KOPT-K1 (cell line): ENCODE measurements around the gene STOML1.

Source experiments
- H3K27ac ChIP-seq: fragments of 200-600 bp; sonication (generic); 2 replicates; pipeline ENCODE4 v1.5.1; 2016; ENCODE audit warnings: antibody characterized with exemption, mild to moderate bottlenecking, low read depth, low read length; ENCODE audit not compliant: poor library complexity, severe bottlenecking
- H3K36me3 ChIP-seq: fragments of 200-600 bp; sonication (generic); 2 replicates; pipeline ENCODE4 v1.5.1; 2017; ENCODE audit warnings: antibody characterized with exemption, mild to moderate bottlenecking, low read length, moderate library complexity; ENCODE audit not compliant: insufficient read depth
- H3K9me3 ChIP-seq: fragments of 200-600 bp; sonication (generic); 2 replicates; pipeline ENCODE4 v1.5.1; 2017; ENCODE audit warnings: antibody characterized with exemption, low read length, mild to moderate bottlenecking; ENCODE audit not compliant: insufficient read depth, poor library complexity, severe bottlenecking

The STOML1 gene

GRCh38 chr15:73930790-73931281 is 61.3 kb downstream of the STOML1 start:
- no peak overlapping the region for H3K27ac ChIP-seq
- H3K9me3 ChIP-seq: no peaks in the 10 kb centered on the region
- no peaks in the 10 kb centered on the region for H3K36me3 ChIP-seq

GRCh38 chr15:73930371-73930770 is 61.7 kb downstream of the STOML1 start:
- no peaks in the 10 kb centered on the region for H3K9me3 ChIP-seq
- H3K27ac ChIP-seq: no peak overlapping the region
- H3K36me3 ChIP-seq: no peaks in the 10 kb centered on the region

GRCh38 chr15:73928971-73929627 is 63.0 kb downstream of the STOML1 start:
- H3K27ac ChIP-seq: peak overlapping the region; percentile 52
- no peaks in the 10 kb centered on the region for H3K9me3 ChIP-seq

More at GRCh38 chr15:73928971-73929627, 63.0 kb downstream of the STOML1 start:
- H3K36me3 ChIP-seq: no peaks in the 10 kb centered on the region
